Hepatic stellate cell (primary cell): ENCODE results near the gene LCAT.
"Not testable (repeated sequence)": the region's sequence is repeated elsewhere in the genome, so short reads cannot be mapped to it uniquely, and the experiment has no call there.

Experiments used
- DNase-seq: peaks from one replicate; pipeline ENCODE4 v3.0.0; 2011; ENCODE audit warnings: low spot score

LCAT gene

DNA sequence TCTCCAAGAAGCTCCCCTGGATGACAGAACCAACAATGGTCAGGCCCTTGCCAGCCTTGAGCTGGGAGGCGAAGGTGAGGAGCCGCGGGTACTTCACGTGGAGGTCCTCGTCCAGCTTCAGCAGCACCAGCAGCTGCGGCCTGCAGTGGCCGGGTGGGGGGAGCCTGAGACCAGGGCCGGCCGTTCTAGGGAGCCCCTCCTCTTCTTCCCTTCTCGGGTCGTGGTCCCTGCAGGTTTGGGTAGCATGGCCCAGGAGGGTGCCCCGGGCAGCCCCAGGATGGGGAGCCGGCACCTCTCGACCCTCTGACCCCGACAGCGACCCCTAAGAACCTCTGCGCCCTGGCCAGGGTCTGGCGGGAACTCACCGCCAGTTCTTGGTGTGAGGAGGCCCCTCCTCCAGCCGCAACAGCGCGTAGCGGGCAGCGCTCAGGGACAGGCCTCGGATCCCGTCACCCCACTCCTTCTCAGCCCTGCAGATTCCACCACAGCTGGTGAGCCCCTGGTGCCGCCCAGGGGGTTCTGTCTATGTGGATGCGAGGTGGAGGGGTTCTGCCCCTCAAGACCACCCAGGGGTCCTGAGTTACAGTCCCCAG, 3.1 kb upstream of the LCAT start:
- no peak for DNase-seq

DNA sequence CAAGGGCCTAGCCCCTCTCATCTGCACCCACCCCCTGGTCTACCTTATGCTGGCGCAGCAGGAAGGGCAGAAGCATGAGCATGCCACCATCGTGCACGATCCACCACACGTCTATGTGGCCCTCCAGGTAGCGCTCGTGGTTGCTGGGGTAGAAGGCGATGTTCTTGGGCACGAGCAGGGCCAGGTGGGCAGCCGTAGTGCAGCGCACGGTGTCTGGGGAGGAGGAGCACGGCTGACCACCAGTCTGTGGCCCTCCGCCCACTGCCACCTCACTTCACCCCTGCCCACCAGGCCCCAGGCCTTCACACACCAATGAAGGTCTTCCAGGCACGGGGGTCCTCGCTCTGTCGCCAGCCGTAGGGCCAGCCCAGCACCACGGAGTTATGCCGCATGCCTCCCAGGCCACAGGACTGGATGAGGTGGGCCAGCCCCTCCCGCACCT, 2.2 kb upstream of the LCAT start:
- DNase-seq, result no peak

DNA sequence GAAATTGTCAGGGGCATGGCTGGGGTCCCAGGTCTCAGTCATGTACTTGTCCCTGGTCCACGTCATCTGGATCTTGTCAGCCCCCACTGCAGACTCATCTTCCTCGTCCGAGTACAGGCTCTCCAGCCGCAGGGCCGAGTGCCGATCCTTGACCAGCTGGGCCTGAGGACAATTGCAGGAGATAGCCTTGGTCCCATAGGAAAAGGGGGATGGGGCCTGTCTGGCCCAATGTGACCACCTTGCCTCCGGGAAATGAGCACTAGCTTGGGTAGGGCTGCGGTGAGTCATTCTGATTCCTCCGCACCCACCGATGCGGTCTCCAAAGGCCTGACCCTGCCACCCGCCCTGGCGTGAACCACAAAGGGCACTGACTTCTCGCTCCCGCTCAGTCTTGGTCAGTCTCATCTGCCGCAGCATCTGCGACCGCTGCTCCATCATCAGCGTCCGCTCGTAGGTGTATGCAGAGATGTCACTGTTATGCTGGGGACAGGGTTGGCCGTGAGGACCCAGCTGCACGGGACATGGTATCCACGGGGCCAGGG, 1.5 kb upstream of the LCAT start:
- no peak for DNase-seq

DNA sequence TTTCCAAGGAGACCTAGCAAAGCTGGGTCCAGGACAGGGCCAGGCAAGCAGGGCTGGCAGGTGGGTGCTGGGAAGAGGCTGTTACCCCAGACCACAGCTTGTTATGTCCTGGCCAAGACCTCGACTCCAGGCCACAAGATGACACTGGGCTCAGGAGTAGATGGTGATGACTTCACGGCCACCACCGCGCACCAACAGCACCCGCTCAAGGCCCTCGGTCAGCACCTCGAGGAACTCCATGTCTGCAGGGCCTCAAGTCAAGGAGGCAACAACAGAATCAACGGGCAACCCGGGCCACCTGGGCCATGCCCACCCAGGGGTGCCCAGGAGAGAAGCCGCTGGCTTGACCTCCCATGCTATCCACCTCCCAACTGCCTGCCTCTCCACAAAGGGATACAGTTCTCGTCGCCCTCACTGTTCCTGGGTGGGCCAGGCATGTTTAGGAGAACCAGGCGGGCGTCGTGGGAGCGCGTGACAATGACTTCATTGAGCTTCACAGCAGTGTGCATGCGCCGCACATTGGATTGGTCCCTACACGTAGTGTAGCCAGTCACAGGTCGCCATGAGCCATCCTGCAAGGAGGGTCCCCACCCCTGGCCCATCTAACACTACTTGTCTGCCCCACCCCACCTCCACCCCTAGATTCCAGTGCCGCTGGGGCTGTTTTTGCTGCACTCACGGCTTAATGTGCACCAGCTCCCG, 921 bp upstream of the LCAT start:
- DNase-seq, result no peak

DNA sequence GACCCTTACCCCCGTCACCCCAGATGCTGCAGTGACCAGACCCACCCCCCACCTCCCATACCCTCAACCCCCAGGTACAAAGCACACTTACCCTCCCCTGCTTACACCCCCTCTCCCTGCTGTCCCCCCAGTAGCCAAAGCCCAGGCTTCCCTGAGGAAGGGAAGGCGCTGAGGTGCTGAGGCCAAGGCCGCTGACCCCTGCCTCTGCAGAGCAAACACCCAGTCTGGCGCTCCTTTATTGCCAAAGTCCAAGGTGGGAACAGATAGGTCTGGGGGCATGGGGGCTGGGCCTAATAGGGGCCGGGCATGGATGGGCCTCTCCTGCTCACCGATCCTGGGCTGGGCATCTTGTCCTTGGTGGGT, 683 bp downstream of the LCAT start:
- DNase-seq, result no peak

DNA sequence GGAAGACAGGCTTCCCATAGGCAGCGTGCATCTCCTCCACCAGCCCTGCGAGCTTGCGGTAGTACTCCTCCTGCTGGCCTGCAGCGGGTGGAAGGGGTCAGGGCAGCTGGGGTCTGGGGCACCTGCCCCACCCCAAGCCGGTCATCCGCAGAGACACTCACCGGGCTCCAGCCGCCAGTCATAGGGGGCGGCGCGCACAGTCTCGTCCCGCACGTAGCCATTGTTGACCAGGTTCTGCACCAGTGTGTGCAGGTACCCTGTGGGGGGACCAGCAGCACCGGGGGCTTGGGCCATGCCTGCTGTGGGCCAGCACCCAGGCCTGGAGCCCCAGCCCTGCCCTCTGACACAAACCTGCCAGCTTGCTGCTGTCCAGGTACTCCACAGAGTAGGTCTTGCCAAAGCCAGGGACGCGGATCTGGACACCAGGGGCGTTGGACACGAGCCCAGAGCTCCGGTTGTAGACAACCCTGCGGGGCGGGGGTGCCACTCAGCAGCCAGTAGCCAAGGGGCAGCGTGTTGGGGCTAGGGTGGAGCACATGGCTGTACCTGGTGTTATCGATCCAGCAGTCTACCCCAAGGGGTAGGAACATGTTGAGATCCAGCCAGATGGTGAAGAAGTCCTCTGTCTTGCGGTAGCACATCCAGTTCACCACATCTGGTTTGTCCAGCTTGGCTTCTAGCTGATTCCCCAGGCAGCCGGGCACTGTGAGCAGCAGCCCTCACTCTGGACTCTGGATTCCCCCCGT, 1.2 kb downstream of the LCAT start:
- DNase-seq, result no peak

DNA sequence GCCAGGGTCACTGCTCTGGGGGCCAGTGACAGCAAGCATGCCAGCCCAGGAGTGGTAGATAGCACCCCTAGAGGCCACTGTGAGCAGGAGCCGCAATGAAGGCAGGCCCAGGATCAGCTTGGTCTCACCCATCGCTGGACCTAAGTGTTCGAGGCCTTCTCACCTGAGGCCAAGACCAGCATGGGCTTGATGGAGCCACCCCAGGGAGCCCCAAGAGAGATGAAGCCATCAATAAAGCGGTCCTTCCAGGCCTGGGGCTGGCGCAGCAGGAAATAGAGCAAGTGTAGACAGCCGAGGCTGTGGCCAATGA, 1.8 kb downstream of the LCAT start:
- DNase-seq, result peak; percentile 66

DNA sequence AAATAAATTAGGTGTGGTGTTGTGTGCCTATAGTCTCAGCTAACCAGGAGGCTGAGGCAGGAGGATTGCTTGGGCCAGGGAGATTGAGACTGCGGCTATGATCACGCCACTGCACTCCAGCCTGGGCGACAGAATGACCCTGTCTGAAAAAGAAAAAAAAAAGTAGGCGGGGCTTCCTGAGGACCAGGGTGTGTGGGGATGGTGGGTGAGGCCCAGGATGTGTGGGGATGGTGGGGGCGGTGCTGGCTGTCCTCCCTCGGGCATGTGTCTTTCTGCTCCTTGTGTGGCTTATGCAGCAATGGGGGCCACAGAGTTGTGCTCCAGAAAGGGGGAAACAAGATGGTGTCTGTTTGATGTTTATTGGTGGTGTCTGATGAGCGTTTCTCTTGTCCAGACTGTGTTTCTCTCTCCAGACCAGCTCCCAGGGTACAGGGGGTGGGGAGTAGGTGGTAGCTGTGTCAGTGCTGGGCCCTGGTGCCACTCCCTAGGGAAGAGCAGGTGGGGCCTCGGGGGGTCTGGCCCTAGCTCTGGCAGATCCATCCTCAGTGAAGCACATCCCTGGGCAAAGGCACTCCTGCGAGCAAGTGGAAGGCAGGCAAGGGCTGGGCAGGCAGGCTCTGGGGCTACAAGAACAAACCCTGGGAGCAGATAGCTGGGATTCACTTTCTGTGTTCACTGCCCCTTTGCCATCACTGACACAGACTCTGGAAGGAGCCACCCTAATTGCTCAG, 2.3 kb downstream of the LCAT start:
- no peak for DNase-seq

DNA sequence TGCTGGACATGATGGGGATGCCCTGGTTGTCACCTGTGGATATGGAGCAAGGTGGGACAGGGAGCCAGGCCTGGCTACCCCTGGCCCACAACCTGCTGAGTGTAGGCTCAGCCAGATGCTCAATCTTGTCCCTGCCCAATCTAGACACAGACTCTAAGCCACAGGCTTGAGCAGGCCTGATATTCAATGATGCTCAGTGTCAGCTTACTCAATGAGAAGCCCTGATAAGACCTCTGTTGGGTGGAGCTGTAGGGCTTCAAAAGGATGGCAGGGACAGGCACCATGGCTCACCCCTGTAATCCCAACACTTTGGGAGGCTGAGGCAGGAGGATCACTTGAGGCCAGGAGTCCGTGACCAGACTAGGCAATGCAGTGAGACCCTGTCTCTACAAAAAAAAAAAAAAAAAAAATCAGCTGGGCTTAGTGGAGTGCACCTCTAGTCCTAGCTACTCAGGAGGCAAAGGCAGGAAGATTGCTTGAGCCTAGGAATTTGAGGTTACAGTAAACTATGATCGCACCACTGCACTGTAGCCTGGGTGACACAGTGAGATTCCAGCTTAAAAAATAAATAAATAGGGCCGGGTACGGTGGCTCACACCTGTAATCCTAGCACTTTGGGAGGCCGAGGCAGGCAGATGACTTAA, 3.4 kb downstream of the LCAT start:
- no peak for DNase-seq

DNA sequence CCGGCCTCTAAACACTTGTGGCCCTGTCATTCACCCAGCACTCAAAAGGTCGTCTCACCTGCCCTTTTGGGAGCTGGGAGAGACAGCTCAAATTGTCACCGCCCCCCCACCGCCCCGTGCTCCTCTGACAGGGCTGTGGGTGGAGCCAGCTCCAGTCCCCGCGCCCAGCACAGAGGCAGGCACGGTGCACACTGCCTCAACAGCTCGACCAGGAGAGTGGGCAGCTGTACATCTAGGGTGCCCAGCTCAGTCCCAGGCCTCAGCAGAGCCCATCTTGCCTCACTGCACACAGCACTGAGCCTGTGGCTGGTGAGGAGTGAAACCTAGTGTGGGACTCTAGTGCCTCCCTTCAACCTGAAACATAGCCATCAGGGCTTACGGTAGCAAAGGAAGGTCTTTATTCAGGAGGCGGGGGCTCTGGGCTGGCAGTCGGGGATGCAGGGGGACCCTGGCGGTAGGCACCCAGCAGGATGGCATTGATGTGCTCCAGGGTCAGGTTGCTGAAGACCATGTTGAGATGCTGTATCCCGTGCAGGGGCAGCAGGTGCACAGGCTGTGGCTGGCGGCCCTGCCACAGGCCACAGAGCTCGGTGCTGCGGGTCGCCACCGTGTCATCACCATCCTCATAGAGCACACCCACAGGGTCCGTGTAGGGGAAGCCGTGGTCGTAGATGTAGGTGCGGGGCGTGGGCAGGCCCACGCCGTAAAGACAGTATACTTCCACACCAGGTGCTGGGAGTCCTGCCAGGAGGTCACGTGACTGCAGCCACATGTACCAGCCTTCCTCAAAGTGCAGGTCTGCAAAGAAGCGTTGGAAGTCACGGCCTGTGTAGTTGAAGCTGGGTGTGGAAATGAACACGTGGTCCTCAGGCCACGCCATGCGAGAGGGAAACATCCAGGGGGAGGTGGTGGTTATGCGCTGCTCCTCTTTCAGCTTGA, 4.1 kb downstream of the LCAT start:
- DNase-seq, result no peak

DNA sequence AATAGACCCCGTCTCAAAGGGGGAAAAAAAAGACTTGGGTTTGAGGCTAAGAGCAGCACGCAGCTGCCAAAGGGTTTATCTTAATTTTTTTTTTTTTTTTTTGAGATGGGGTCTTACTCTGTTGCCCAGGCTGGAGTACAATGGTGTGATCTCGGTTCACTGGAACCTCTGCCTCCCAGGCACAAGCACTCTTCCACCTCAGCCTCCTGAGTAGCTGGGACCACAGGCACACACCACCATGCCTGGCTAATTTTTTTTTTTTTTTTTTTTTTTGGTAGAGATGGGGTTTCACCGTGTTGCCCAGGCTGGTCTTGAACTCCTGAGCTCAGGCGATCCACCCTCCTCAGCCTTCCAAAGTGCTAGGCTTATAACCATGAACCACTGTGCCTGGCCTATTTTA, 6.2 kb downstream of the LCAT start:
- DNase-seq, result not testable (repeated sequence)

DNA sequence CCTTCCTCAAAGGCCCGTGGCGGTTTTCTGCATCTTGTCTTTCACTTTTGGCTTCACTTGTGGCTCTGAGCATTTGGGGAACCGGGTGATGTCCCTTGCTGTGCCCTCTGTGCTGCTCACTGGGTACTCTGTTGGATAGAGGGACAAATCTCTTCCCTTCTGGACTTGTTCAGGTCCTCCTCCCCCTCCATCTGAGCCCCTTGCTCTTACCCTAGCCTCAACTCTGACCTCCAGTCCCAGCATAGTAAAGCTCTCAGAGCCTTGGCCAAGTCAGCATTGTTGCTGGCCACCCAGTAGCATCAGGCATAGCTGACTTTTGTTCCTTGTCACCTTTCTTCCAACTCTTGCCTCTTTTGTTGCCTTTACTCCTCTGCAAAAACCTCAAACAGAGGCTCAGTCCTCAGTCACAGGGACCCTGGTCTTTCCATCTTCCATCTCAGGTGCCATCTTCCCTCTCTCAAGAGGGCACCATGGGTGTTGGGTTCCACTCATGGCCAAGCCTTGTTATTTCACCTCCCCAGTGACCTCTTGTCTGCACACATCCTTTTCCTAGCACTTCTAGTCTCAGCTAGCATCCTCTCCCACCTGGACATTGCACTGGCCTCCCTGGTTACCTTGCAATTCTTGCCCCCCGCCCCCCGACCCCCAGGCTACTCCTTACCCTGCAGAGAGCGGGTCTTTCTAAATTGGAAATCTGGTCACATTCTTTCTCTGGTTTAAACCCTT, 6.9 kb downstream of the LCAT start:
- DNase-seq, result no peak

DNA sequence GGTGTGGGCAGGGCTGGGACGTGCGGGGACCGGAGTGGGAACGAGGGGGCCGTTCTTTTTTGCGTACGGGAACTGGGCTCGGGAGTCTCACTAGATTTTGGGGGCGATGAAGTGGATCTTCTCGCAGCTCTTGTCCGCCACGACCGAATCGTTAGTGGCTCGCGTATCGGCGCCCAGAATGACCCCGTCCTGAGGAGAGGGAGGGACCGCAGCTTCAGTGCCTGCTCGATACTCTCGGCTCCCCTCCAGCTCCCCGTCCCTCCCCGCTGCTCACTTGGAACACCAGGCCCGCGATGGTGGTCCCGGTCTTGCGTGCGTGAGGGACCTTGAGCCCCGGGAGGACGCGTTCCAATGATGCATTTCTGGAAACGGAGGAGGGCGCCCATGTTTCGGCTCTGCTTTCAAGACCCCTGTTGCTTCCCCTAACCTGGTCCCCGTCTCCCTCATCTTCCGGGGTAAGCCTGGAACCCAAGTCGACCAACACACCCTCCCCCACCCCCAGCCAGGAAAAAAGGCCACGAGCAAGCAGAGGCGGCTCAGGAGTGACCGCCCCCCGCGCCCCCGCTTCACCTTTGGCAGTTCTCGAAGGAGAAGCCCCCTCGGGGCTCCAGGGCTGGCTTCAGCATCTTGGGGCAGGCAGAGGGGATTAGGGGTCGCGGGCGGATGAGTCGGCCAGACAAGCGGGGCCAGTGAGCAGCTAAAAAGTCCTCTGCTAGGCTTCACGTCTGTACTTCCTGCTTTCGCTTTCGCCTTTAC, 7.6 kb downstream of the LCAT start, which contains the start of gene PSMB10:
PSMB10 (minus strand) TSS at position 727 of the 756 bp plus-strand sequence; CDS start at position 626, 101 bp downstream.
- DNase-seq, result peak; percentile 89

DNA sequence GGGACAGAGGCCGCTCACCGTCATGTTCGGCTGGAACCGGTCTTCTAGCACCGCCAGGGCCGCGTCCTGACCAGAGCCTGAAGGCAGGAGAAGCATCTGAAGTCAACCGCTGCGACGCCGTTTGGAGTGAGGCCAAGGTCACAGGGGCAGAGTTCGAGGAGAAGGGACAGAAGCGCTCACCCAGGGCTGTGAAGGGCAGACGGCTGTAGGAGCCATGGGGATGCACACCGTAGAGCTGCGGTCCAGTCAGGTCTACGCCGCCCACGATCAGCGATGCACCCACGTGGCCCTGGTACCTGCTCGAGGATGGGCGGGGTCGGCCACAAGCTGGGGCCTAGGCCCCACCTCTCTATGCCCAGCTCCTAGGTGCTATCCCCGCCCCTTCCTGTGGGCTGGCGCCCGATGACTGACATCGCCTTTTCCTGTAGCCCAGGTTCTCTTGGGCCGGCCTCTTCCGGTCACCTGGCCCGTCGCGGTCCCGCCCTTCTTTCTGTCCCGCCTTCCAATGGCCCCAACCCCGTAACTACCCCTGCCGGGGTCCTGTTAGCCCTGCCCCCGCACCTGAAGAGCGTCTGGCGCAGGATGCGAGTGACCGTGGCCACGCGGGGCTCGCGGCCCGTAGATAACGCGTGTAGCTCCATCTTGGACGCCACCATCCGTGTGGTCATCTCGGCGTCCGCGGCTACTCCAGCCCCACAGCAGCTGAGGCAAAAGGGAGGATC, 8.4 kb downstream of the LCAT start:
- DNase-seq, result peak; percentile 99

DNA sequence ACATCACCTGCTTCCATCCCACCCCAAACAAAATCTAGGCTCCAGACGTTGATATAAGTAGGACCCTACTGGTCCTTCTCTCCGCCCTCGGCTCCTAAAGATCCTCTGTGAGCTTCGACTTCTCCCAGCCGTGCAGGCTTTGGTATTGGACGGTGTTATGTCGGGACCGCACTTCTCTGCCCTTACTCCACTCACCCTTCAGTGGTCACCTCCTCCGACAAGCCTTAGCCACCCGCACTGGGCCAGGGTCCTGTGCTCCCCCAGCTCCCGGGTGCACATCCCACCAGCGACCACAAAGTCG, 8.9 kb downstream of the LCAT start:
- DNase-seq, result no peak

DNA sequence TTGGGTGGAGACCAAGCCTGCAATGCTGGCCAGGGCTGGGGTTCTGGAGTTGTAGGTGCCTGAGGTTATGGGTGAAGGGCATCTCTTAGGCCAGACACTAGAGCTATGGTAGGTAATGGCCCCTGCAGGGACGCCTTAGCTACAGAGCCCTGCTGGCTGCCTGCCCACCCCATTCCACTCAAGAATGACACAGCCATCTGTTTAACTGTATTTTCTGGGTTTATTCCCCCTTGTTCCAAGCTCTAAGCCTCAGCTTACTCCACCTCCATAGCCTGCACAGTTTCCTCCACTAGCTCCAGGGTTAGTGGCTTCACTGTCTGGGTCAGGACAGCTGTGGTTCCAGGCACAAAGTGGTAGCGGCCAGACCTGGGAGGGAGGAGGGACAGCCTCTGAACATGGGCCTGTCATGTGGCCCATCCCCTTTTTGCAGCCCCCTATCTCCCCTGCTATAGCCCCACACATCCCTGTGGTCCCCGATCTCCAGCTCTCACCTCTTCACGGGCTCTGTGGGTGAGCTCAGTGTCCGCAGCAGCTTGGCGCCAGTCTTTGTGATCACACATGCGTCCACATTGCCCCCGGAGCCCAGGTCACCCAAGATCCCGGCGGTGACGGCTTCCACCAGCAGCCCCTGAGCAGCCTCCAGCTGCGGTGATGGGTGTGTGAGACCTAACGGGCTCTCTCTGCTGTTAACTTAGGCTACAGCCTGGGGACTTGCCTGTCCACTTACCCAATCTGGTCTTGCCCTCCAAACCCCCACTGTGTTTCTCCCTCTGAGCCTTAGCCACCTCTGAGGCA, 9.4 kb downstream of the LCAT start:
- DNase-seq, result no peak

DNA sequence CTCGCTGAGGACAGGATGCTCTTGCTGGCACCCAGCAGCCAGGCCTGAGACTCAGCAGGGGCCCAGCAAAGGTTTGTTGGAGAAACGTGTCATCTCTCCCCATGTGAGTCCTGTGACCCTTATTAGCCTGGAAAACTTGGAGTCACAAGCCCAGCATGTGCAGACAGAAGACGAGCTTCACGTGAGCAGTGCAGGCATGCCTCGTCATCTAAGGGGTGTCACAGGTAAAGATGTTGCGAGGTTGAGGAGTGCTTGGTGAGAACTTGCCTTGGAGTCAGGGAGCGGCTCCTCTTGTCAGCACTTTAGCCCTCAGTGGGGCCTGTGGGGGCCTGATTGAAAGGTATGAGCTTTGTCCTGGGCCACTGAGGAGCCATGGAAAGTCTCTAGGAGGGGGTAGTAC, 10.1 kb downstream of the LCAT start:
- DNase-seq, result no peak

DNA sequence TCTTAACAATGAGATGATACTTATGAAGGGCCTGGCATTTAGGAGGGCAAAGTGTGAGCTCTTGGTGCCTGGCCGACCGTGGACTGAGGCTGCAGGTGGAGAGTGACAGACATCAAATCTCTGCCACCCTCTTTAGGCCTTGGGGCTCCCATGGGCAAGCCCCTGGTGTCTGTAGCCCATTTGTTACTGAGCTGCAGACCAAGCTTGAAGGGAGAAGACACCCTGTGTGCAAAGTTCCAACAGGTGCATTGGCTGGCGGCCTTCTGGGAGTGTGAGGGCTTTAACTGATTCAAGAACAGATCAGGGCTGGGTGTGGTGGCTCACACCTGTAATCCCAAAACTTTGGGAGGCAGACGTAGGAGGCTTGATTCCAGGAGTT, 11.5 kb downstream of the LCAT start:
- no peak for DNase-seq
